Measurements from ENCODE around the gene NELFB.

The NELFB gene

DNA sequence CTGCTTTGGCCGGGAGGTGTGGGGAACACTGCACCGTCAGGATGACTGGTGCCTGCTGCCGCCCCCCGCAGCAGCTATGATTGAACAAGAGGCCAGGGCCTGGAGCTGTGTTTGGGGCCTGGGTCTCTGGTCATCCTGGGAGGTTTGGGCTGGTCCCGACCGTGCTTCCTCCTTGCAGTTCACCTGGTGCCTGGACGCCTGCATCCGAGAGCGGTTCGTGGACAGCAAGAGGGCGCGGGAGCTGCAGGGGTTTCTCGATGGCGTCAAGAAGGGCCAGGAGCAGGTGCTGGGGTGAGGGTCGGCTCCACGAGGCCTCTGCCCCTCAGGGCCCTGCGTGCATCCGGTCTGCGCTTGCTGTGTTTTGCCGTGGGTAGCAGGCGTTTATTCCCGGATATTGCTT lies 8.9 kb downstream of the NELFB start:
- H3K4me3 ChIP-seq (ENCODE audit: low read depth, low read length): no peak overlapping the region
- DNase-seq (ENCODE audit: low read depth): no peak
- TF ChIP-seq, protein P1, sequence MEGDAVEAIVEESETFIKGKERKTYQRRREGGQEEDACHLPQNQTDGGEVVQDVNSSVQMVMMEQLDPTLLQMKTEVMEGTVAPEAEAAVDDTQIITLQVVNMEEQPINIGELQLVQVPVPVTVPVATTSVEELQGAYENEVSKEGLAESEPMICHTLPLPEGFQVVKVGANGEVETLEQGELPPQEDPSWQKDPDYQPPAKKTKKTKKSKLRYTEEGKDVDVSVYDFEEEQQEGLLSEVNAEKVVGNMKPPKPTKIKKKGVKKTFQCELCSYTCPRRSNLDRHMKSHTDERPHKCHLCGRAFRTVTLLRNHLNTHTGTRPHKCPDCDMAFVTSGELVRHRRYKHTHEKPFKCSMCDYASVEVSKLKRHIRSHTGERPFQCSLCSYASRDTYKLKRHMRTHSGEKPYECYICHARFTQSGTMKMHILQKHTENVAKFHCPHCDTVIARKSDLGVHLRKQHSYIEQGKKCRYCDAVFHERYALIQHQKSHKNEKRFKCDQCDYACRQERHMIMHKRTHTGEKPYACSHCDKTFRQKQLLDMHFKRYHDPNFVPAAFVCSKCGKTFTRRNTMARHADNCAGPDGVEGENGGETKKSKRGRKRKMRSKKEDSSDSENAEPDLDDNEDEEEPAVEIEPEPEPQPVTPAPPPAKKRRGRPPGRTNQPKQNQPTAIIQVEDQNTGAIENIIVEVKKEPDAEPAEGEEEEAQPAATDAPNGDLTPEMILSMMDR (IDR thresholded peaks at IDR 0.05; ENCODE audit: control insufficient read depth, extremely low read depth, insufficient read depth): no peak

DNA sequence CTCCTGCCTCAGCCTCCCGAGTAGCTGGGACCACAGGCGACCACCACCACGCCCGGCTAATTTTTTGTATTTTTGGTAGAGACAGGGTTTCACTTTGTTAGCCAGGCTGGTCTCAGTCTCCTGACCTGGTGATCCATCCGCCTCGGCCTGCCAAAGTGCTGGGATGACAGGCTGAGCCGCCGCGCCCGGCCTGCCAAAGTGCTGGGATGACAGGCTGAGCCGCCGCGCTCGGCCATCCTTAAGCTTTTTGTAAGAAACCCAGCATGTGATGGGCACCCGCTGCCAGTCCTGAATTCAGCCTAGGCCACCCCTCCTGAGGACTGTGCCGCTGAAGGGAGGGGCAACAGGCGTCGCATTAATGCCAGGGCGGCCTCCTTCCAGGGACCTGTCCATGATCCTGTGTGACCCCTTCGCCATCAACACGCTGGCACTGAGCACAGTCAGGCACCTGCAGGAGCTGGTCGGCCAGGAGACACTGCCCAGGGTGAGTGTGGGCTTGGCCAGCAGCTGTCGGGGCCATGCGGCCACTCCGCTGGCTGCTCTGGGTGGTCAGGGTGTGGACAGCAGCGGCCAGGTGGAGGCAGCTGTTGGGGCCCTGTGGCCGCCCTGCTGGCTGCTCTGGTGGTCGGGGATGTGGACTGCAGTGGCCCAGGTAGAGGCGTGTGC lies 10.5 kb downstream of the NELFB start:
- DNase-seq (ENCODE audit: low read depth): no peak
- H3K4me3 ChIP-seq (ENCODE audit: low read depth, low read length): no peak overlapping the region
- TF ChIP-seq, protein P1 (IDR thresholded peaks at IDR 0.05; ENCODE audit: control insufficient read depth, extremely low read depth, insufficient read depth): no peak

DNA sequence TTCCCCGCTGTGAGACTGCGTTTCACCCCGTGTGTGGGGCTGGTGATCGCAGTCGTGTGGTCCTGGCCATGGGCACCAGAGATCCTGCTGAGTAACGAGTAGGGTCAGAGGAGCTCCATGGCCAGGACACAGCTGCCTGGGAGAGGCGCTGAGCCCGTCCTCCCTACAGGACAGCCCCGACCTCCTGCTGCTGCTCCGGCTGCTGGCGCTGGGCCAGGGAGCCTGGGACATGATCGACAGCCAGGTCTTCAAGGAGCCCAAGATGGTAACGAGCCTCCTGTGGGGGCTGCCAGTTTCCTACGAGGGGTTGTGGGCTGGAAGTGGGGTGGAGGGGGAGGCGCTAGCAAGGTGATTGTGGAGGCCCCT lies 11.0 kb downstream of the NELFB start:
- DNase-seq (ENCODE audit: low read depth): no peak
- H3K4me3 ChIP-seq (ENCODE audit: low read depth, low read length): no peak overlapping the region
- TF ChIP-seq, protein P1 (IDR thresholded peaks at IDR 0.05; ENCODE audit: control insufficient read depth, extremely low read depth, insufficient read depth): no peak

DNA sequence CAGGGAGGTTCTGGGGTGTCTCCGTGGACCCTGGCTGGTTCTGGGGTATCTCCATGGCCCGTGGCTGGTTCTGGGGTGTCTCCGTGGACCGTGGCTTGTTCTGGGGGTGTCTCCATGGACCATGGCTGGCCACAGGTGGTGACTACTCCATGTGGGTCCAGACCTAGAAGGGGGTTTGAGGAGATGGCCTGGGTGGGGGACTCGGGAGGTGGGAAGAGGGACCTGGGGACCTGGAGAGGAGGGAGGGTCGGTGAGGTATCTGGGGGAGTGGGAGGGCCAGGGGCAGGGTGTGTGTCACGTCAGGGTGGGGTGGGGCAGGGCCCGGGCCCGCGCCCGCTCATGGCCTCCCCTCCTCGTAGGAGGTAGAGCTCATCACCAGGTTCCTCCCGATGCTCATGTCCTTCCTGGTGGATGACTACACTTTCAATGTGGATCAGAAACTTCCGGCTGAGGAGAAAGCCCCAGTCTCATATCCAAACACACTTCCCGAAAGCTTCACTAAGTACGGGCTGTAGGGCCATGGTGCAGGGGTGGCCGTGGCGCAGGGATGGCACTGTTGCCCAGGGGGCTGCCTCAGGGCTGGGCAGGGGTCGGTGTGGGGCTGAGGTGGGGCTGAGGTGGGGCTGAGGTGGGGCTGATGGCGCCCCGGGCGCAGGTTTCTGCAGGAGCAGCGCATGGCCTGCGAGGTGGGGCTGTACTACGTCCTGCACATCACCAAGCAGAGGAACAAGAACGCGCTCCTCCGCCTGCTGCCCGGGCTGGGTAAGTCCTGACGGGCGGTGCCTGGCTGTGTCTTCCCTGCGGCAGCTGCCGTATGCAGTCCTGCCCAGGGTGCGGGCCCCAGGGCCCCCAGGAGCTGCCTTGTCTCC lies 11.7 kb downstream of the NELFB start:
- TF ChIP-seq, protein P1 (IDR thresholded peaks at IDR 0.05; ENCODE audit: control insufficient read depth, extremely low read depth, insufficient read depth): no peak
- DNase-seq (ENCODE audit: low read depth): no peak
- no peak overlapping the region for H3K4me3 ChIP-seq (ENCODE audit: low read depth, low read length)

DNA sequence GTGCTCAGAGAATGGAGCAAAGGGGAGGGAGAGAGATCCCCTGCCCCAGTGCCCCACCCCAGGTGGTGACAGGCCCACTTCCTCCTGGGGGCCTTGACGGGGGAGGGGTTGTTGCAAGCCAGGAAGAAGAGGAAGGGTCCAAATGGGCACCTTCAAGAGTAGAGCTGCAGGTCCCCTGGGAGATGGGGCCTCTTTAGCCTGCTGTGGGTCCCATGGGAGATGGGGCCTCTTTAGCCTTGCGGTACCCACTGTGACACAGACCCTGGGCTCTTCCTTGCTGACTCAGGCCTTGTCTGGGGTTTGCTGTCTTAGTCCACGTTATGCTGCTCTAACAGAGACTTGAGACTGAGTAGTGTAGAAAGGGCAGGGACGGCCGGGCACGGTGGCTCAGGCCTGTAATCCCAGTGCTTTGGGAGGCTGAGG lies 12.8 kb downstream of the NELFB start:
- peak overlapping the region; percentile 47 for H3K4me3 ChIP-seq (ENCODE audit: low read depth, low read length)
- TF ChIP-seq, protein P1 (IDR thresholded peaks at IDR 0.05; ENCODE audit: control insufficient read depth, extremely low read depth, insufficient read depth): no peak
- DNase-seq (ENCODE audit: low read depth): no peak

DNA sequence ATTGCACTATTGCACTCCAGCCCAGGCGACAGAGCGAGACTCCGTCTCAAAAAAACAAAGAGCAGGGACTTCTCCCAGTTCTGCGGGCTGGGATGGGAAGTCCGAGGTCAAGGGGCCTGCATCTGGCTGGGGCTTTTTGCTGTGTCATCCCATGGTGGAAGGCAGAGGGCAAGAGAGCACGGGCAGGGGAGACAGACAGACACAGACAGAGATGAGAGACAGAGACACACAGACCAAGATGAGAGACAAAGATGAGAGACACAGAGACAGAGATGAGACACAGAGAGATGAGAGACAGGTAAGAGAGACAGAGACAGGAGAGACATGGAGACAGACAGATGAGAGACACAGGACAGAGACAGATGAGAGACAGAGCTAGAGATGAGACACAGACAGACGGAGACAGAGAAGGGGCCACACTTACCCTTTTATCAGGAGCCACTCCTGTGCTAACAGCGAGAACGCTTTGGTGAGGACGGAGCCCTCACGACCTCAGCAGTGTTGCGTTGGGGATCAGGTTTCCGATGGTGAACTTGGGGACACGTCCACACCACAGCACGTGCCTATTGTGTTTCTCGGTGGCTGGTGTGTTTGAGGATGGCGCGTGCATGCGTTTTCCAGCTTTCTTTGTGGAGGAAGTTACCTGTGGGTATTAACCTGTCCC lies 13.5 kb downstream of the NELFB start:
- peak overlapping the region; percentile 47 for H3K4me3 ChIP-seq (ENCODE audit: low read depth, low read length)
- TF ChIP-seq, protein P1 (IDR thresholded peaks at IDR 0.05; ENCODE audit: control insufficient read depth, extremely low read depth, insufficient read depth): no peak
- DNase-seq (ENCODE audit: low read depth): no peak

Data from LNCaP clone FGC (cell line).